ENCODE data around the gene KDM2B. TPM values are rescaled to one million over a fixed set of nuclear protein-coding genes. Genes with fewer than 3 reads are reported as not detected.

The KDM2B gene
- total RNA-seq, 1 experiment from 2014 or later = 39.1 TPM

GRCh38 chr12:121444842-121445202 is 136.0 kb downstream of the KDM2B start:
- Histone ChIP-seq H4K20me1 (ENCODE audit: insufficient read depth, low read depth, low read length) (0 out of 2 replicates have a peak, but pooled peaks cover 11% of the 10 kb centered on the region), H3K4me3 (ENCODE audit: low read length) (no peak overlapping the region), H3K79me2 (ENCODE audit: low read length) (peaks cover 23% of the 10 kb centered on the region), H3K4me1 (ENCODE audit: low read length) (no peaks in the 10 kb centered on the region), H3K9me2 (replicated peaks; ENCODE audit: insufficient read depth, low read length) (no peaks in the 10 kb centered on the region), H3K9ac (ENCODE audit: low read length) (no peak overlapping the region), H3K27ac (ENCODE audit: low read length) (no peak overlapping the region), H3K9me3 (ENCODE audit: low read length) (no peaks in the 10 kb centered on the region), H3K36me3 (ENCODE audit: insufficient read depth, low read length) (peaks cover 23% of the 10 kb centered on the region), H2AFZ (ENCODE audit: low read length) (no peak overlapping the region), H3K27me3 (ENCODE audit: low read length) (no peaks in the 10 kb centered on the region), H3K4me2 (ENCODE audit: low read depth, low read length, poor library complexity, severe bottlenecking) (no peak overlapping the region)
- DNase-seq = no peak

DNA sequence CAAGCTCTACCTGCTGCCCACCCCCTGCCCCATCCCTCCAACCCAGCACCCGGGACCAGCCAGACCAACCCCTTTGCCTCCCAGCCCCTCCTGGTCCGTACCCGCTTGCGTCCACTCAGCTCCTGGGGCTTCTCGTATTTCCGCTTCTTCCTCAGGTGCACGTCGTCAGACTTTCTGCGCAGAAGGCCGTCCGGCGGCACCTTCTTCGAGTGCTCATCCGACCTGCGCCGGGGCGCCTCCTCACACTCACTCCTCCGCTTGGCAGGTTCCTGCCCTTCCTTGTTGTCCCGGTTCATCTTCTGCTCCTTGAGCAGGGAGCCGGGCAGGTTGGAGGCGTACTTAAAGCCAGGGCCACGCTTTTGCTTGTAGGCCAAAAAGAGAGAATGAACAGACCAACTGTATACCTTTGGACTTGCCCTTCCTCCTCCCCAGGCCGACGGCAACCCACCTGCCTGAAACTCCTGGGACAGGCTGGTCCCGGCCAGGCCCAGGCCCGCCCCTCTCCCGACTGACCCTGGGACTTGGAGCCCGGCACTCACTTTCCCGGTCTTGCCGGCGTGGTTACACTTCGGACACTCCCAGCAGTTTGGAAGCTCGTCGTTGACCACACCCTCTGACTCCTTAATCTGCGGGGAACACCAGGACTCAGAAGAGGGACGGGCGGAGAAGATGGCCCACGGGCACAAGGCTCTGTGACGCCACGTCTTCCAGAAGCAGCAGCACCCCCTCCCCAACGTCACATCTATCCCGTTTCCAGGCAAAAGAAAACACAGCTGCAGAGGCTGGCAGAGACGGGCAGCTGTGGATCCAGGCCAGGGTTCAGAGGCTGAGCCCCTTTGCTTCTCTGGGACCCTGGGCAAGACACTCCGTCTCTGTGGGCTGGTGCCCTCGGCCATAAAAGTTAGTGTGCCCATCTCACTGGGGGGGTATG is 136.6 kb downstream of the KDM2B start:
- no peak for DNase-seq
- Histone ChIP-seq H3K27me3 (ENCODE audit: low read length) (no peaks in the 10 kb centered on the region), H3K79me2 (ENCODE audit: low read length) (peaks cover 17% of the 10 kb centered on the region), H3K27ac (ENCODE audit: low read length) (no peak overlapping the region), H3K36me3 (ENCODE audit: insufficient read depth, low read length) (peaks cover 22% of the 10 kb centered on the region), H3K4me1 (ENCODE audit: low read length) (no peaks in the 10 kb centered on the region), H3K4me2 (ENCODE audit: low read depth, low read length, poor library complexity, severe bottlenecking) (no peak overlapping the region), H2AFZ (ENCODE audit: low read length) (no peak overlapping the region), H3K9ac (ENCODE audit: low read length) (no peak overlapping the region), H3K9me2 (replicated peaks; ENCODE audit: insufficient read depth, low read length) (no peaks in the 10 kb centered on the region), H3K9me3 (ENCODE audit: low read length) (no peaks in the 10 kb centered on the region), H4K20me1 (ENCODE audit: insufficient read depth, low read depth, low read length) (0 out of 2 replicates have a peak, but pooled peaks cover 8% of the 10 kb centered on the region), H3K4me3 (ENCODE audit: low read length) (no peak overlapping the region)

DNA sequence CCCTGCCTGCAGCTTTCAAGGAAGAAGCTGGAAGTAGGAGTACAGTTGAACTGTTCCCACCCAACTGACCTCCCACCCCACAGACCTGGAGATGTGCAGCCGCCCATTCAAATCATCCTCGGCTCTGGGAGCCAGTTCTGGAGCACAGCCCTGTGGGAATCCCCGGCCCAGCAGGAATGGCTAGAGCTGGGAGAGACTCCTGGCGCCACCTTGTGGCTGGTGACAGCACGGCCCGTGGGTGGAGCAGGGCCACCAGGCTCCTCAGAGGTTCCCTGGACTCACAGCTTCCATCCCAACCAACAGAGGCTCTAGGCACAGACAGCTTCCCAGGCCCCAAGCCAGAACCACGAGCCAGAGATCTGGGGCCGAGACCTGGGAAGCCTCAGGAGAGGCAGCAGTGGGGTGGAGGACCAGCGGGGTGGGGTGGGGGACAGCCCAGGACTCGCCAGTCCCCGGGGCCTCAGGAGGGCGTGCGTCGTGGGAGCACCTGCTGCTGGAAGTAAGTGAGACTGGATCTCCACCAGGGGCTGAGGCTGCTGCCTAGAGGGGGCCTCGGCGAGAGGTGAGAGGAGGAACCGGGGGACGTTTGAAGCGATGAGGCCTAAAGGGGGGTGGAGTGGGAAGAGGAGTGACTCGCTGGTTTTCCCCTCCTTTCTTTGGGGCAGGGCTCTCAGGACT is 137.5 kb downstream of the KDM2B start:
- peak; percentile 76 for DNase-seq
- Histone ChIP-seq H3K79me2 (ENCODE audit: low read length) (peaks cover 9% of the 10 kb centered on the region), H3K36me3 (ENCODE audit: insufficient read depth, low read length) (peaks cover 29% of the 10 kb centered on the region)

GRCh38 chr12:121442028-121442948 is 138.5 kb downstream of the KDM2B start:
- DNase-seq = no peak
- Histone ChIP-seq H3K4me3 (ENCODE audit: low read length) (no peak overlapping the region), H3K27ac (ENCODE audit: low read length) (no peak overlapping the region), H3K36me3 (ENCODE audit: insufficient read depth, low read length) (peaks cover 36% of the 10 kb centered on the region), H3K4me1 (ENCODE audit: low read length) (no peaks in the 10 kb centered on the region), H3K27me3 (ENCODE audit: low read length) (no peaks in the 10 kb centered on the region), H3K4me2 (ENCODE audit: low read depth, low read length, poor library complexity, severe bottlenecking) (no peak overlapping the region), H4K20me1 (ENCODE audit: insufficient read depth, low read depth, low read length) (0 out of 2 replicates have a peak, but pooled peaks cover 3% of the 10 kb centered on the region), H3K9me3 (ENCODE audit: low read length) (no peaks in the 10 kb centered on the region), H3K9ac (ENCODE audit: low read length) (no peak overlapping the region), H2AFZ (ENCODE audit: low read length) (no peak overlapping the region), H3K79me2 (ENCODE audit: low read length) (peaks cover 8% of the 10 kb centered on the region), H3K9me2 (replicated peaks; ENCODE audit: insufficient read depth, low read length) (no peaks in the 10 kb centered on the region)

More for the DNA sequence above, 137.5 kb downstream of the KDM2B start:
- H3K9ac ChIP-seq (ENCODE audit: low read length) = no peak overlapping the region
- H3K4me2 ChIP-seq (ENCODE audit: low read depth, low read length, poor library complexity, severe bottlenecking) = no peak overlapping the region
- H3K9me3 ChIP-seq (ENCODE audit: low read length) = no peaks in the 10 kb centered on the region
- H2AFZ ChIP-seq (ENCODE audit: low read length) = no peak overlapping the region
- H3K27ac ChIP-seq (ENCODE audit: low read length) = no peak overlapping the region
- H3K27me3 ChIP-seq (ENCODE audit: low read length) = no peaks in the 10 kb centered on the region
- no peaks in the 10 kb centered on the region for H3K9me2 ChIP-seq (replicated peaks; ENCODE audit: insufficient read depth, low read length)
- no peaks in the 10 kb centered on the region for H3K4me1 ChIP-seq (ENCODE audit: low read length)
- H3K4me3 ChIP-seq (ENCODE audit: low read length) = no peak overlapping the region
- H4K20me1 ChIP-seq (ENCODE audit: insufficient read depth, low read depth, low read length) = 0 out of 2 replicates have a peak, but pooled peaks cover 3% of the 10 kb centered on the region

DNA sequence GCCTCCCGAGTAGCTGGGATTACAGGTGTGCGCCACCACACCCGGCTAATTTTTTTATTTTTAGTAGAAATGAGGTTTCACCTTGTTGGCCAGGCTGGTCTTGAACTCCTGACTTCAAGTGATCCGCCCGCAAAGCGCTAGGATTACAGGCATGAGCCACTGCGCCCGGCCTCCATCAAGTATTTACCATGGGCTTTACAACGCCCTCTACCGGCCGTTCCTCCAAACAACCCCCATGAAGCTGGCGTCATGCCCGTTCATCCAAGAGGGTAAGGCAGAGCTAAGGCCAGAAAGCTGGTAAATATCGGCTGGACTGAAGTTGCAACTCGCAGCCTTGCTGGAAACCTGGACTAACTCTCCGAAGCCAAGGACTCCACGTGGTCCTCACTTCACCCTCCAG is 139.3 kb downstream of the KDM2B start:
- Histone ChIP-seq H2AFZ (ENCODE audit: low read length) (no peak overlapping the region), H3K9me2 (replicated peaks; ENCODE audit: insufficient read depth, low read length) (no peaks in the 10 kb centered on the region), H3K4me2 (ENCODE audit: low read depth, low read length, poor library complexity, severe bottlenecking) (no peak overlapping the region), H3K9me3 (ENCODE audit: low read length) (no peaks in the 10 kb centered on the region), H3K36me3 (ENCODE audit: insufficient read depth, low read length) (peaks cover 41% of the 10 kb centered on the region), H3K4me3 (ENCODE audit: low read length) (no peak overlapping the region), H3K27me3 (ENCODE audit: low read length) (no peaks in the 10 kb centered on the region), H3K79me2 (ENCODE audit: low read length) (peaks cover 3% of the 10 kb centered on the region), H3K27ac (ENCODE audit: low read length) (no peak overlapping the region), H3K9ac (ENCODE audit: low read length) (no peak overlapping the region), H3K4me1 (ENCODE audit: low read length) (no peaks in the 10 kb centered on the region), H4K20me1 (ENCODE audit: insufficient read depth, low read depth, low read length) (0 out of 2 replicates have a peak, but pooled peaks cover 3% of the 10 kb centered on the region)
- no peak for DNase-seq

DNA sequence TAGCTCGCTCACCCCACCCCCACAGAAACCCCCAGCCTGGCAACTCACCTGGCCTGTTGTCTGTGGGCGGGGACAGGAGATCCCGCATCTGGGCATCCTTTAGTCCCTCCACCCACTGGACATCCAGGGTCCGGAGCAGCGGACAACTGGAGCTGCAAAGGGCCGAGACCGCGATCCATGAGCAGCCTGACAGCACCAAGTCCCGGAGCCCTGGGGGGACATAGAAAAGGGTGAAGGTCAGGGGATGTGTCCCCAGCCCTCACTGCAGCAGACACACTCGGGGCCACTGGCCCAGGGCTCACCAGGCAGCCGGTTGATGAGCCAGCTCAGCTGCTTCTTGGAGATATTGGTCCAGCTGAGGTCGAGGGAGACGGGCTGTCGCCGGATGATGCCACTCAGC is 140.1 kb downstream of the KDM2B start:
- Histone ChIP-seq H4K20me1 (ENCODE audit: insufficient read depth, low read depth, low read length) (0 out of 2 replicates have a peak, but pooled peaks cover 2% of the 10 kb centered on the region), H3K9me3 (ENCODE audit: low read length) (no peaks in the 10 kb centered on the region), H3K27ac (ENCODE audit: low read length) (no peak overlapping the region), H3K36me3 (ENCODE audit: insufficient read depth, low read length) (peaks cover 46% of the 10 kb centered on the region), H3K9me2 (replicated peaks; ENCODE audit: insufficient read depth, low read length) (no peaks in the 10 kb centered on the region), H3K4me2 (ENCODE audit: low read depth, low read length, poor library complexity, severe bottlenecking) (no peak overlapping the region), H2AFZ (ENCODE audit: low read length) (no peak overlapping the region), H3K4me3 (ENCODE audit: low read length) (no peak overlapping the region), H3K79me2 (ENCODE audit: low read length) (no peaks in the 10 kb centered on the region; the same call in 1 of the 2 replicates), H3K27me3 (ENCODE audit: low read length) (no peaks in the 10 kb centered on the region), H3K4me1 (ENCODE audit: low read length) (no peaks in the 10 kb centered on the region), H3K9ac (ENCODE audit: low read length) (no peak overlapping the region)
- no peak for DNase-seq

DNA sequence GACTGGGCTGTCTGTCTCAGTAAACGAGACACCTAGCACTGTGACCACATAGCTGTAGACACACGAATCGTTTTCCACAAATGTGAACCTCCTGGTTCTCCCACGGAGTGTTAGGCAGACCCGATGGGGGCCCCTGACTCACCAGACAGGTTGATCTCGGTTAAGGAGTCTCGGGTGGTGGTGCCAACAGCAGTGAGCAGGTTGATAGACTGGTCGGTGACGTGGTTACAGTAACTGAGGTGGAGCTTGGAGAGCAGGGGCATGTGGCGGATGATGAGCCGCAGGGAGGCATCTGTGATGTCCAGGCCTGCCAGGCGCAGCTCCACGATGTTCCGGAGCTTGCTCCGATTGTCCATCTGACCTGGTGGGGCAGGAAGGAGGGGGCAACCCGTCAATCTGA is 141.1 kb downstream of the KDM2B start:
- no peak overlapping the region for H3K4me2 ChIP-seq (ENCODE audit: low read depth, low read length, poor library complexity, severe bottlenecking)
- no peaks in the 10 kb centered on the region for H4K20me1 ChIP-seq (ENCODE audit: insufficient read depth, low read depth, low read length)
- H3K36me3 ChIP-seq (ENCODE audit: insufficient read depth, low read length) = peaks cover 49% of the 10 kb centered on the region
- no peak overlapping the region for H3K27ac ChIP-seq (ENCODE audit: low read length)
- no peak for DNase-seq
- no peaks in the 10 kb centered on the region for H3K4me1 ChIP-seq (ENCODE audit: low read length)
- no peaks in the 10 kb centered on the region for H3K9me2 ChIP-seq (replicated peaks; ENCODE audit: insufficient read depth, low read length)
- no peaks in the 10 kb centered on the region for H3K9me3 ChIP-seq (ENCODE audit: low read length)
- H3K4me3 ChIP-seq (ENCODE audit: low read length) = no peak overlapping the region
- no peaks in the 10 kb centered on the region for H3K79me2 ChIP-seq (ENCODE audit: low read length)
- H2AFZ ChIP-seq (ENCODE audit: low read length) = no peak overlapping the region
- H3K9ac ChIP-seq (ENCODE audit: low read length) = no peak overlapping the region
- H3K27me3 ChIP-seq (ENCODE audit: low read length) = no peaks in the 10 kb centered on the region

Measured in Karpas-422 (cell line).